HepG2 (cell line): ENCODE results near the gene PPP1R12B. TPM values are rescaled to one million over a fixed set of nuclear protein-coding genes. Genes with fewer than 3 reads are reported as not detected.
A peak's percentile ranks its signal among the peaks of the same experiment; 100 is the strongest.

Experiments
- GABPB1 ChIP-seq: IDR thresholded peaks from 2 replicates; pipeline ENCODE4 v1.6.1; 2016; ENCODE audit warnings: mild to moderate bottlenecking, missing genetic modification reagents, moderate library complexity, missing compliant biosample characterization
- HNF4A ChIP-seq: sonication (generic); formaldehyde crosslinking; IDR thresholded peaks from 2 replicates; pipeline ENCODE4 v1.4.0; 2020; ENCODE audit warnings: missing genetic modification reagents
- HNF4G ChIP-seq, 2 experiments: sonication (generic) in 1 of 2; formaldehyde crosslinking in 1 of 2; IDR thresholded peaks; 2 replicates each; pipeline versions ENCODE4 v1.4.0 to v1.6.1; 2011 to 2020; ENCODE audit warnings: borderline replicate concordance in 2 of 2, low read depth in 2 of 2, mild to moderate bottlenecking in 2 of 2, low read length in 1 of 2, missing genetic modification reagents in 1 of 2, moderate library complexity in 1 of 2
- HOXA5 ChIP-seq: sonication (generic); formaldehyde crosslinking; IDR thresholded peaks from 2 replicates; pipeline ENCODE4 v1.4.0; 2020; ENCODE audit warnings: missing genetic modification reagents
- LRRFIP1 ChIP-seq: sonication (generic); formaldehyde crosslinking; conservative IDR thresholded peaks from 2 replicates; pipeline ENCODE4 v1.4.0; 2020; ENCODE audit warnings: missing genetic modification reagents
- RXRA ChIP-seq: sonication (generic); formaldehyde crosslinking; IDR thresholded peaks from 2 replicates; pipeline ENCODE4 v1.5.1; 2020; ENCODE audit warnings: missing genetic modification reagents
- SOX6 ChIP-seq, 2 experiments: fragments of 450-650 bp in 1 of 2; sonication (generic) in 1 of 2; formaldehyde crosslinking in 1 of 2; IDR thresholded peaks; 2 replicates each; pipeline versions ENCODE4 v1.4.0 to v1.6.1; 2017 to 2020; ENCODE audit warnings: antibody characterized with exemption in 1 of 2, mild to moderate bottlenecking in 1 of 2, missing genetic modification reagents in 1 of 2
- TBX2 ChIP-seq: sonication (generic); formaldehyde crosslinking; IDR thresholded peaks from 2 replicates; pipeline ENCODE4 v1.5.0; 2020; ENCODE audit warnings: missing genetic modification reagents, mild to moderate bottlenecking, borderline replicate concordance
- ZBTB49 ChIP-seq: sonication (generic); formaldehyde crosslinking; IDR thresholded peaks from 2 replicates; pipeline ENCODE4 v1.4.0; 2020; ENCODE audit warnings: missing genetic modification reagents, borderline replicate concordance
- ZNF670 ChIP-seq: sonication (generic); formaldehyde crosslinking; IDR thresholded peaks from 2 replicates; pipeline ENCODE4 v1.8.0; 2022; ENCODE audit warnings: mild to moderate bottlenecking, missing genetic modification reagents, borderline replicate concordance
- ZNF768 ChIP-seq: sonication (generic); formaldehyde crosslinking; IDR thresholded peaks from 2 replicates; pipeline ENCODE4 v1.4.0; 2020; ENCODE audit warnings: missing genetic modification reagents
- polyA plus RNA-seq, 8 experiments: library from polyadenylated mRNA; depleted of rRNA in 3 of 8; stranded (reverse) in 7 of 8; unstranded in 1 of 8; fragments of >200 nt; fragmentation: Illumina TruSeq in 4 of 8; extraction: Trizol in 4 of 8; gene quantifications; 2 replicates each; pipeline versions ENCODE4 v1.2.1 to v1.2.3, GENCODE V29; 2011 to 2016; ENCODE audit warnings: low read depth in 4 of 8, missing spikeins in 1 of 8, mixed read lengths in 1 of 8; ENCODE audit not compliant: insufficient read depth in 1 of 8
- total RNA-seq, 5 experiments: library from RNA; depleted of rRNA; stranded (reverse); fragments of >200 nt; fragmentation: Illumina TruSeq; extraction: Trizol; gene quantifications; 2 replicates each; pipeline ENCODE4 v1.2.3, GENCODE V29; 2016; ENCODE audit warnings: low read depth in 1 of 5
- TF ChIP-seq, protein P1 (sequence below): sonication (generic); formaldehyde crosslinking; IDR thresholded peaks from 2 replicates; pipeline ENCODE4 v1.4.0; 2020; ENCODE audit warnings: mild to moderate bottlenecking, missing genetic modification reagents
- TF ChIP-seq, protein P2 (sequence below): sonication (generic); formaldehyde crosslinking; IDR thresholded peaks from 2 replicates; pipeline ENCODE4 v1.5.1; 2020; ENCODE audit warnings: missing genetic modification reagents, mild to moderate bottlenecking, borderline replicate concordance

PPP1R12B gene
- total and polyA plus RNA-seq, 2 of the 13 experiments (the other 11 are each of a cell fraction or from before 2014, with no cell fraction given): 12.0 to 13.6 TPM

- TF ChIP-seq, protein P1, sequence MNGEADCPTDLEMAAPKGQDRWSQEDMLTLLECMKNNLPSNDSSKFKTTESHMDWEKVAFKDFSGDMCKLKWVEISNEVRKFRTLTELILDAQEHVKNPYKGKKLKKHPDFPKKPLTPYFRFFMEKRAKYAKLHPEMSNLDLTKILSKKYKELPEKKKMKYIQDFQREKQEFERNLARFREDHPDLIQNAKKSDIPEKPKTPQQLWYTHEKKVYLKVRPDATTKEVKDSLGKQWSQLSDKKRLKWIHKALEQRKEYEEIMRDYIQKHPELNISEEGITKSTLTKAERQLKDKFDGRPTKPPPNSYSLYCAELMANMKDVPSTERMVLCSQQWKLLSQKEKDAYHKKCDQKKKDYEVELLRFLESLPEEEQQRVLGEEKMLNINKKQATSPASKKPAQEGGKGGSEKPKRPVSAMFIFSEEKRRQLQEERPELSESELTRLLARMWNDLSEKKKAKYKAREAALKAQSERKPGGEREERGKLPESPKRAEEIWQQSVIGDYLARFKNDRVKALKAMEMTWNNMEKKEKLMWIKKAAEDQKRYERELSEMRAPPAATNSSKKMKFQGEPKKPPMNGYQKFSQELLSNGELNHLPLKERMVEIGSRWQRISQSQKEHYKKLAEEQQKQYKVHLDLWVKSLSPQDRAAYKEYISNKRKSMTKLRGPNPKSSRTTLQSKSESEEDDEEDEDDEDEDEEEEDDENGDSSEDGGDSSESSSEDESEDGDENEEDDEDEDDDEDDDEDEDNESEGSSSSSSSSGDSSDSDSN (CRISPR knock-in tag): peak; percentile 62
- TF ChIP-seq HNF4A (CRISPR knock-in tag): peak; percentile 81
- TF ChIP-seq LRRFIP1 (CRISPR knock-in tag): no peak
- no peak for TF ChIP-seq ZBTB49 (CRISPR knock-in tag)
- TF ChIP-seq ZNF670 (CRISPR knock-in tag): 0 out of 2 replicates have a peak, but pooled peaks have one; percentile 25
- peak; percentile 63 for TF ChIP-seq RXRA (CRISPR knock-in tag)
- no peak for TF ChIP-seq HOXA5 (CRISPR knock-in tag)
- TF ChIP-seq ZNF768 (CRISPR knock-in tag): 0 out of 2 replicates have a peak, but pooled peaks have one; percentile 17
- no peak for TF ChIP-seq SOX6 (IDR thresholded peaks at IDR 0.05)
- TF ChIP-seq SOX6 (CRISPR knock-in tag; IDR thresholded peaks at IDR 0.05): peak; percentile 23; the same call in 1 of the 2 replicates
- TF ChIP-seq HNF4G (IDR thresholded peaks at IDR 0.05; ENCODE audit: borderline replicate concordance, low read depth, low read length): peak; percentile 63
- peak; percentile 79; the same call in 1 of the 2 replicates for TF ChIP-seq HNF4G (CRISPR knock-in tag; IDR thresholded peaks at IDR 0.05; ENCODE audit: borderline replicate concordance, low read depth)
- peak; percentile 43; the same call in 1 of the 2 replicates for TF ChIP-seq GABPB1 (CRISPR knock-in tag)
- TF ChIP-seq TBX2 (CRISPR knock-in tag): peak; percentile 85; the same call in 1 of the 2 replicates
- TF ChIP-seq, protein P2, sequence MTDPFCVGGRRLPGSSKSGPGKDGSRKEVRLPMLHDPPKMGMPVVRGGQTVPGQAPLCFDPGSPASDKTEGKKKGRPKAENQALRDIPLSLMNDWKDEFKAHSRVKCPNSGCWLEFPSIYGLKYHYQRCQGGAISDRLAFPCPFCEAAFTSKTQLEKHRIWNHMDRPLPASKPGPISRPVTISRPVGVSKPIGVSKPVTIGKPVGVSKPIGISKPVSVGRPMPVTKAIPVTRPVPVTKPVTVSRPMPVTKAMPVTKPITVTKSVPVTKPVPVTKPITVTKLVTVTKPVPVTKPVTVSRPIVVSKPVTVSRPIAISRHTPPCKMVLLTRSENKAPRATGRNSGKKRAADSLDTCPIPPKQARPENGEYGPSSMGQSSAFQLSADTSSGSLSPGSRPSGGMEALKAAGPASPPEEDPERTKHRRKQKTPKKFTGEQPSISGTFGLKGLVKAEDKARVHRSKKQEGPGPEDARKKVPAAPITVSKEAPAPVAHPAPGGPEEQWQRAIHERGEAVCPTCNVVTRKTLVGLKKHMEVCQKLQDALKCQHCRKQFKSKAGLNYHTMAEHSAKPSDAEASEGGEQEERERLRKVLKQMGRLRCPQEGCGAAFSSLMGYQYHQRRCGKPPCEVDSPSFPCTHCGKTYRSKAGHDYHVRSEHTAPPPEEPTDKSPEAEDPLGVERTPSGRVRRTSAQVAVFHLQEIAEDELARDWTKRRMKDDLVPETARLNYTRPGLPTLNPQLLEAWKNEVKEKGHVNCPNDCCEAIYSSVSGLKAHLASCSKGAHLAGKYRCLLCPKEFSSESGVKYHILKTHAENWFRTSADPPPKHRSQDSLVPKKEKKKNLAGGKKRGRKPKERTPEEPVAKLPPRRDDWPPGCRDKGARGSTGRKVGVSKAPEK (CRISPR knock-in tag): 0 out of 2 replicates have a peak, but pooled peaks have one; percentile 39
Measured at GRCh38 chr1:202317941-202318925, 30.3 kb upstream of the PPP1R12B start (continued).
